Osteoblast (primary cell): ENCODE measurements around the gene ROS1. TPM values are rescaled to one million over a fixed set of nuclear protein-coding genes. Genes with fewer than 3 reads are reported as not detected.

Experiments
- DNase-seq: peaks from one replicate; pipeline ENCODE4 v3.0.0; 2011; ENCODE audit warnings: low spot score, mixed read lengths; ENCODE audit not compliant: insufficient read length; ENCODE audit errors: missing footprints
- H2AFZ ChIP-seq: 2 replicates; pipeline ENCODE4 v1.6.0; 2011; ENCODE audit warnings: mild to moderate bottlenecking, low read length
- H3K27ac ChIP-seq: 2 replicates; pipeline ENCODE4 v1.5.1; 2011; ENCODE audit warnings: mild to moderate bottlenecking, low read depth, low read length, moderate library complexity
- H3K27me3 ChIP-seq: 2 replicates; pipeline ENCODE4 v1.6.0; 2012; ENCODE audit warnings: mild to moderate bottlenecking, control low read depth, inconsistent platforms, low read length, moderate library complexity; ENCODE audit not compliant: insufficient read depth
- H3K36me3 ChIP-seq: 2 replicates; pipeline ENCODE4 v1.5.1; 2011; ENCODE audit warnings: mild to moderate bottlenecking, low read length, control low read depth, moderate library complexity; ENCODE audit not compliant: insufficient read depth
- H3K4me1 ChIP-seq: 2 replicates; pipeline ENCODE4 v1.5.1; 2011; ENCODE audit warnings: mild to moderate bottlenecking, low read length, control low read depth, moderate library complexity; ENCODE audit not compliant: insufficient read depth
- H3K4me2 ChIP-seq: 2 replicates; pipeline ENCODE4 v1.6.0; 2011; ENCODE audit warnings: mild to moderate bottlenecking, low read length; ENCODE audit not compliant: insufficient read depth
- H3K4me3 ChIP-seq: fragments of 200-600 bp; sonication (generic); 3 replicates; pipeline ENCODE4 v1.5.1; 2012; ENCODE audit warnings: mild to moderate bottlenecking, low read length, inconsistent platforms; ENCODE audit not compliant: insufficient read depth
- H3K79me2 ChIP-seq: 2 replicates; pipeline ENCODE4 v1.6.0; 2012; ENCODE audit warnings: mild to moderate bottlenecking, low read length, control low read depth, inconsistent platforms; ENCODE audit not compliant: insufficient read depth
- H3K9me3 ChIP-seq: 2 replicates; pipeline ENCODE4 v1.5.1; 2011; ENCODE audit warnings: low read depth, low read length, control low read depth
- H4K20me1 ChIP-seq: 2 replicates; pipeline ENCODE4 v1.6.0; 2012; ENCODE audit warnings: mild to moderate bottlenecking, low read length, control low read depth; ENCODE audit not compliant: insufficient read depth
- total RNA-seq: library from RNA; depleted of rRNA; stranded (reverse); fragments of >200 nt; gene quantifications from 2 replicates; pipeline ENCODE4 v1.2.3, GENCODE V29; 2012
- TF ChIP-seq, protein P1 (sequence below): IDR thresholded peaks from 2 replicates; pipeline ENCODE4 v1.5.1; 2011; ENCODE audit warnings: mild to moderate bottlenecking, low read depth, low read length, moderate library complexity; ENCODE audit errors: extremely low read depth

ROS1 gene
- total RNA-seq, 1 donor = 1.4 TPM

- no peaks in the 10 kb centered on the region for H3K4me1 ChIP-seq
- H3K79me2 ChIP-seq = no peaks in the 10 kb centered on the region
- H3K36me3 ChIP-seq = no peaks in the 10 kb centered on the region
- H3K27ac ChIP-seq = no peak overlapping the region
- no peak for DNase-seq
- TF ChIP-seq, protein P1, sequence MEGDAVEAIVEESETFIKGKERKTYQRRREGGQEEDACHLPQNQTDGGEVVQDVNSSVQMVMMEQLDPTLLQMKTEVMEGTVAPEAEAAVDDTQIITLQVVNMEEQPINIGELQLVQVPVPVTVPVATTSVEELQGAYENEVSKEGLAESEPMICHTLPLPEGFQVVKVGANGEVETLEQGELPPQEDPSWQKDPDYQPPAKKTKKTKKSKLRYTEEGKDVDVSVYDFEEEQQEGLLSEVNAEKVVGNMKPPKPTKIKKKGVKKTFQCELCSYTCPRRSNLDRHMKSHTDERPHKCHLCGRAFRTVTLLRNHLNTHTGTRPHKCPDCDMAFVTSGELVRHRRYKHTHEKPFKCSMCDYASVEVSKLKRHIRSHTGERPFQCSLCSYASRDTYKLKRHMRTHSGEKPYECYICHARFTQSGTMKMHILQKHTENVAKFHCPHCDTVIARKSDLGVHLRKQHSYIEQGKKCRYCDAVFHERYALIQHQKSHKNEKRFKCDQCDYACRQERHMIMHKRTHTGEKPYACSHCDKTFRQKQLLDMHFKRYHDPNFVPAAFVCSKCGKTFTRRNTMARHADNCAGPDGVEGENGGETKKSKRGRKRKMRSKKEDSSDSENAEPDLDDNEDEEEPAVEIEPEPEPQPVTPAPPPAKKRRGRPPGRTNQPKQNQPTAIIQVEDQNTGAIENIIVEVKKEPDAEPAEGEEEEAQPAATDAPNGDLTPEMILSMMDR = no peak
- no peaks in the 10 kb centered on the region for H4K20me1 ChIP-seq
- H3K4me3 ChIP-seq = no peak overlapping the region
- H3K9me3 ChIP-seq = no peaks in the 10 kb centered on the region
- H2AFZ ChIP-seq = no peak overlapping the region
- no peak overlapping the region for H3K4me2 ChIP-seq
- H3K27me3 ChIP-seq = no peaks in the 10 kb centered on the region
These were observed 116.1 kb downstream of the ROS1 start for GRCh38 chr6:117309611-117310010.

DNA sequence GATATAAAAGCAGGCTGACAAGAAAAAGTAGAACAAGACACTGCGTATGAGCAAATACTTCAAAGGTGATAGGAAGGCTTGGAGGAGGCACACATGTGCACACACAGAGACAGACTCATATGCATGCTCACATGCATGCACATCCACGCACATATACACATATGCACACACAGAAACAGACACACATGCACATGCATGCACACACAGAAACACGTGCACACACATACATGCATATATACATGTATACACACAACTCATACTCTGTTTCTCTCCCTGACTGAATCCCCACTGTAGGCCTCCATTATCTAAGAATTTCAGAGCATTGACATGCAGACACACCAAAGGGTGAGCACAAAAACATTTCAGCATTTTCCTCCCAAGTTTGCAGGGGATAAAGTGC, 116.7 kb downstream of the ROS1 start:
- Histone ChIP-seq H3K4me1 (no peaks in the 10 kb centered on the region), H3K79me2 (no peaks in the 10 kb centered on the region), H3K4me3 (no peak overlapping the region), H2AFZ (no peak overlapping the region), H4K20me1 (no peaks in the 10 kb centered on the region), H3K9me3 (no peaks in the 10 kb centered on the region), H3K27ac (no peak overlapping the region), H3K4me2 (no peak overlapping the region), H3K27me3 (no peaks in the 10 kb centered on the region), H3K36me3 (no peaks in the 10 kb centered on the region)
- no peak for DNase-seq
- TF ChIP-seq, protein P1 = no peak

- DNase-seq = no peak
- no peaks in the 10 kb centered on the region for H3K36me3 ChIP-seq
- no peaks in the 10 kb centered on the region for H3K79me2 ChIP-seq
- no peaks in the 10 kb centered on the region for H3K9me3 ChIP-seq
- no peak overlapping the region for H3K27ac ChIP-seq
- no peak overlapping the region for H3K4me3 ChIP-seq
- no peaks in the 10 kb centered on the region for H3K27me3 ChIP-seq
- TF ChIP-seq, protein P1 = no peak
- no peak overlapping the region for H2AFZ ChIP-seq
- no peaks in the 10 kb centered on the region for H3K4me1 ChIP-seq
- H3K4me2 ChIP-seq = no peak overlapping the region
- no peaks in the 10 kb centered on the region for H4K20me1 ChIP-seq
These were observed 118.1 kb downstream of the ROS1 start for GRCh38 chr6:117307655-117308054.

GRCh38 chr6:117306227-117306790, 119.4 kb downstream of the ROS1 start:
- no peaks in the 10 kb centered on the region for H3K36me3 ChIP-seq
- TF ChIP-seq, protein P1 = no peak
- H3K79me2 ChIP-seq = no peaks in the 10 kb centered on the region
- H3K4me2 ChIP-seq = no peak overlapping the region
- no peak overlapping the region for H2AFZ ChIP-seq
- no peaks in the 10 kb centered on the region for H4K20me1 ChIP-seq
- DNase-seq = no peak
- no peaks in the 10 kb centered on the region for H3K4me1 ChIP-seq
- no peaks in the 10 kb centered on the region for H3K9me3 ChIP-seq
- H3K27me3 ChIP-seq = no peaks in the 10 kb centered on the region
- H3K4me3 ChIP-seq = no peak overlapping the region
- no peak overlapping the region for H3K27ac ChIP-seq
